OCI-M2 (cell line): Measurements from ENCODE around the gene ING5.

Source experiments
- DNase-seq: peaks from one replicate; lab custom pipeline; 2025; ENCODE audit not compliant: unreplicated experiment; lab: John Stamatoyannopoulos, UW

The ING5 gene

DNA sequence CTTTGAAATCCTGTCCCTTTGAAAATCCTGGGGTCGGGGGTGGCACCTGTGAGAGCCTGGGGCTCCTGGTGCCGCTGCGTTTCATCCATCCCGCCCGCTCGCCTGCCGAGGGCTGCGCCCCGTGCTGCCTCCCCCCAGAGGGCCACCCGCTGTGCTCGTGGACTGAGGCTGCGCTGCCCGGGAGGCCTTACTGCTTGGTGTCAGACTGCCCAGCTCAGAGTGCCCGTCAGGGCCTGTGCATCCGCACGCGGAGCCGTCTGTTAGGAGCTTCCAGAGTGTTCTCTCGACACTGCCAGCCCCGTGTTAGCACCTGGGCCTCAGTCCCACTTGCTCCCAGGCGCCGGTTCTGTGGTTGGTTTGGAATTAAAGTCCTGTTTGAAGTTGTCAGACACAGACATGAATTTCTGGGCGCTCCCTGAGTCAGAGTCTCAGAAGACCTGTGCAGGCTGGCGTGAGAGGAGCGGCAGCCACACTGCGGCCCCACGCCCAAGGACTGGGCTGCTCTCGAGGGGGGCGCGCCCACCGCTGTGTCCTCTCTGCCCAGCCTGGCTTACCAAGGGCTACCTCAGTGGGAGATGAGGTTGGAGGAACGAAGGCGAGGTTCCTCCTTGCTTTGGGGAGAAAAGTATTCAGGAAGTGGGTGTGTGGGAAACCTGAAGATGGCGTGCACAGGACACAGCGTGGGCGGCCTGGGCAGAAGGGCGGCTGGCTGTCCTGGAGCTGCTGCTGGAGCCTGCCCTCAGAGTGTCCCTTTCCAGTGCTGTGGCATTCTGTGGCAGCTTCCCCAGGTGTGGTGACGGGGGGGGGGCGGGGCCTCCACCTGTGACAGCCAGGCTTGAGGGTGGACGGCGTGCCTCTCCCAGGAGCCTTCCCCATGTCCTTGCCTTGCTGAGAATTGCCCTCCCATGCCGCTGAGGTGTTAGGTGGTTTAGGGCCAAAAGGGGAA is 29.3 kb upstream of the ING5 start:
- no peak for DNase-seq

DNA sequence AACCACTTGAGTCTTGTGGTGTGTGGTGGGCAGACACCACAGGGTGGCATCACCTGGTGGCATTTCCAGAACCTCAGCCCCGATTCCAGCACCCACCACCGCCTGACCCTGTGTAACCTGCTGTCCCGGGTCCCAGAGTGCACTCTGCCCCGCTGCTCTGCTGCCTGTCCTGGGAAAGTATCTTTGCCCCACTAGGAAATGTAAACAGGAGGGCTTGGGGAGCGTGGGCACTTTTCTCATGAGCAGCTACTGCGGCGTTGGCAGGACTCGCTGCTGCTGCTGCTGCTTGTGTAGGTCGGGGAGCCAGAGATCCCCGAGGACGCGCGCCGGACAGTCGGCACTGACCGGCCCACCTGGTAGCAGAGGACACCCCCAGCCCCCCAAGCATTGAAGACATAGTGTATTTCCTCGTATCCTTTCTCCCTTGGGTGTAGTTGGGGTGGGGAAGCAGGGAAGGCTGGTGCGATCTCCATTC is 28.6 kb upstream of the ING5 start:
- no peak for DNase-seq

DNA sequence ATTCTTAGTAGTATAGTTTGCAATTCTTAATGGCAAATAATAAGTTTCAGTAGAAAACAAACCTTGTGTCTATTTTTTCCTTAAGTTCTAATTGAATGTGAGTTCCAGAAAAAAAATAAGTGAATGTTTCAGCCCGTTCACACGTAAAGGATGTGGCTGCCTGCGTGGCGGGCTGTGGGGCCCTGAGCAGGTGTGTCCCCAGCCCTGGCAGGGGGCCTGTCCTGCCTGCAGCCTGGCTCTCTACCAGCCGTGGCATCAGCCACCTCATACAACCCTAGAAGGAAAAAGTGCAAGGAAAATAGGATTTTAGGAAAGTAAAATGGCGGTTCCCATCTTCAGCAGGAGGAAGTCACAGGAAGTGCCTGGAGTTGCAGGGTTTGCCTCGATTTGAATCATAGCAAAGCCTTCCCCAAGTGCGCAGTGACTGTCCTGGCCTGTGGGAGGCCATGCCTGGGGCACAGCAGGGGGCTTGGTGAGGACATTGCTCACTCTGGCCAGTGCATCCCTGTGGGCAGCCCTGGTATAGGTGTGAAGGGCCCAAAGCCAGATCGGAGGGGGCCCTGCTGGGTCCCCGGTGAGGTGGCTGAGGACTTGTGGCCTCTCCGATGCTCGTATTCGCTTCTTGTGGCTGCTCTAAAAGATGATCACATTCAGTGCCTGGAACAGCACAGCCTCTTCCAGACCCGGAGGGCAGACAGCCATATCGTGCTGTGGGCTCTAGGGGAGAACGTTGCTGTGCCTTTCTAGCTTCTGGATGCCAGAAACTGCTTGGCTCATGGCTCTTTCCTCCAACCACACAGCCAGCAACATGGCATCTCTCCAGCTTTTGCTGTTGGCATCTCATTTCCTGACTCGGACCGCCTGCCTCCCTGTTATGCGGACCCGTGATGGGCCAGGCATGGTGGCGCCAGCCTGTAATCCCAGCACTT is 27.8 kb upstream of the ING5 start:
- DNase-seq, result no peak

DNA sequence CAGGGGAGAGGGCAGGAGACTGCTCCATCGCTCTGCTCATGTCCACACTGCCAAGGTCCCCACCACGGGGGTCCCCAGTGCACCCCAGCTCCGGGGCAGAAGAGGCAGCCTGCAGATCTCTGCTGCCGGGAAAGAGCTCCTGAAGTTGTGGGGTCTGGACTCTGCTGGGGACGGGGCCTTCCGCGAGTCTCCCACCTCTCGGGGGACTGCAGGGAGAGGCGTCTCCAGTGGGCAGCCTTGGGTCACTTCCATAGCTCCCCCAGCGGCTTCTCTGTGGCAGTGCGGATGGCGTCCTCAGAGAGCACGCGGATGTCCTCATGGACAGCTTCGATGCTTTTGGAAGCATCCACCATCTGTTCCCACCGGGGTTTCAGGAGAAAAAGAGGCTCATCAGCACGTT is 26.0 kb upstream of the ING5 start:
- no peak for DNase-seq

DNA sequence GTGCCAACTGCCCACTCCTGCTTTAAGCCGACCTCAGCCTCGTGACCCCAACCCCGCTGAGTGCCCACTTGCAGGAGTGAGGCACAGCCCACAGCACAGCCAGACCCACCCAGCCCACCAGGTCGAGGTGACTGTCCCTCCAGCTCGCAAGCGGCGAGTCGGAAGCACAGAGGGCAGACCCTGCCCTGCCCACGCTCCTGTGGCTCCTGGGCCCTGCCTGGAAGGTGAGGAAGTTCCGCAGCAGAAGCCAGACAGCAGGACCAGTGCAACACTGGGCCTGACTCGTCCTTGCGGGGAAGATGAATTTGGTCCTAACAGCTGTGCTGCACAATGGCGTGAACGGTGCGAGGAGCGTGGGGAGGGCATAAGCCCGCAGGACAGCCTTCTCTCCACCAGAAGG is 25.2 kb upstream of the ING5 start:
- no peak for DNase-seq

DNA sequence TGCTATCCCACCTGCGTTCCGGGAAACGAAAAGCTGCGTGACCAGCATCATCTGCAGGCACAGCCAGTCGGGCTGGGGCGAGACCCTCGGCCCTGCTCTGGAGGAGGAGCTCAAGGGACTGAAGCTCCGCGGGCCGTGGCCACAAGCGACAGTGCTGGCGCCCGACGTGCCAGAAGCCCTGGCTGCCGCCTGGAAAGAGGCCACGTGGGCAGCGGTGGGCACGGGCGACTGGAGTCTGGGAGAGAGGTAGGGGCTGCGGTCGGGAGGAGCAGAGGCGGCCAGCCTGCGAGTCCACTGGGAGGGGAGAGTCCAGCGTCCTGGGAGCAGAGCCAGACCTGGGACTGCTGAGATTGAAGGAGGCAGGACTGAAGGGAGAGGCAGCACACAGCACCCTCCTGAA is 24.4 kb upstream of the ING5 start:
- no peak for DNase-seq

DNA sequence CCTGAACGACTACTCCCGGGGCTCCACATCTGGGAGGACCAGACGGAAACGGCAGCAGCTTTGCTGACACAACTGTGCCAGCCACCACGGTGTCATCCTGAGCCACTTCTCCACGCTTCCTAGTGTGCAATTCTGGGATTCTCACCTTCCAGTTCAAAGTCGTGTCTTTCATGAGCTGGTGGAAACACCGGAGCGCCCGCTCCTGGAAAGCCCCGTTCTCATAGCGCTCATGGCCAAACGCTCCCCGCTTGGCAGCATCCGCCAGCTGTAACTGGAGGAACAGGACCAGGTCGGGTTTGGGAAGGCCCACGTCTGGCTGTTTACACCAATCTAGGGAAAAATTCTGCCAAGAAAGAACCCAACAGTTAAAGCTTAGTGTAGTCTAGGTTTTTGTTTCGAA is 23.5 kb upstream of the ING5 start:
- no peak for DNase-seq

DNA sequence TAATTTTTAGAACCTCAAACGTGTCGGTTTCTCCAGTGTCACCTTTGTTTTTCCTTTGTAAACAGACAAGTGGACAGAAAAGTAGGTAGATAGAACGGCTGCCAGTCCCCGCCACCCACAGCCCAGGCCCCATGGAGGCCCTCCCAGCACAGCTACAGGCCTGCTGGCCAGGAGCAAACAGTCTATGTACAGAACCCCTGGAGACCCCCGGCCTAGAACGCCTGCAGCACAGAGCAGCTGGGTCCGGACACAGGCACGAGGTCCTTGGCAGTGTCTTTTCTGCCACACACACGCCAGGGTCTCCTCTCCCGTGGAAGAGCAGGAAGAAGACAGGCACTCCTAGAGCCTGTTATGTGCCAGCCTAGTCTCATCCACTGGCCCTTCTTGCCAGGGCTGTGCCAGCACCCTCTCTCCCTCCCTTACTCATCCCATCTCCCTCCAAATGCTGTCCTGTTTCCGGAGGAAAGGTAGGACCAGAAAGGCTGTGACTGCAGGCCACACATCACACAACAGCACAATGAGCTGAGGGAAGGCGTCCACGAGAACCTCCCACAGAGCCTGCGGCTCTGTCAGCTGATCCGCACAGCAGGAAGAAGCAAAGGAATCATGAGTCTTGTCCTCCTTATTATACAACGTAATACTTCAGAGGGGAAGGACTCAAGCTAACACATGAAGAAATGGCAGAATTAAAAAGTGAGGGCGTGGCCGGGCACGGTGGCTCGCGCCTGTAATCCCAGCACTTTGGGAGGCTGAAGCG is 22.9 kb upstream of the ING5 start:
- DNase-seq, result no peak

DNA sequence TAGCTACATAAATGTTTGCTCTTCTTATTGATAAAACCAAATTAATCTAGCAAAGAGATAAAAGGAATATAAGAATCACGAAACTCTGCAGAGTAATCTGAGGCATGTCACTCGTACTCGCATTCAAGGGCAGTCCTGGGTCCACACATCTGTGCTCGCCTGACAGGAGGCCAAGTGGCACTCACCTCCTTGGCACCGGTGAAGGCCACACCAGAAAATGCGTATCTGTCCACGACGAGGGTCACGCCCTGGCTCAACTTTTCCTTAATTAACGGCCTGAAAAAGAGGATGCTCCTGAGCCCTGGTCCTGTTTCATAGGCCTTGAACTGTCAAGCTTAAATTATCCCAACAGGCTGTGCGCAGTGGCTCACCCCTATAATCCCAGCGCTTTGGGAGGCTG is 21.8 kb upstream of the ING5 start:
- DNase-seq, result no peak

DNA sequence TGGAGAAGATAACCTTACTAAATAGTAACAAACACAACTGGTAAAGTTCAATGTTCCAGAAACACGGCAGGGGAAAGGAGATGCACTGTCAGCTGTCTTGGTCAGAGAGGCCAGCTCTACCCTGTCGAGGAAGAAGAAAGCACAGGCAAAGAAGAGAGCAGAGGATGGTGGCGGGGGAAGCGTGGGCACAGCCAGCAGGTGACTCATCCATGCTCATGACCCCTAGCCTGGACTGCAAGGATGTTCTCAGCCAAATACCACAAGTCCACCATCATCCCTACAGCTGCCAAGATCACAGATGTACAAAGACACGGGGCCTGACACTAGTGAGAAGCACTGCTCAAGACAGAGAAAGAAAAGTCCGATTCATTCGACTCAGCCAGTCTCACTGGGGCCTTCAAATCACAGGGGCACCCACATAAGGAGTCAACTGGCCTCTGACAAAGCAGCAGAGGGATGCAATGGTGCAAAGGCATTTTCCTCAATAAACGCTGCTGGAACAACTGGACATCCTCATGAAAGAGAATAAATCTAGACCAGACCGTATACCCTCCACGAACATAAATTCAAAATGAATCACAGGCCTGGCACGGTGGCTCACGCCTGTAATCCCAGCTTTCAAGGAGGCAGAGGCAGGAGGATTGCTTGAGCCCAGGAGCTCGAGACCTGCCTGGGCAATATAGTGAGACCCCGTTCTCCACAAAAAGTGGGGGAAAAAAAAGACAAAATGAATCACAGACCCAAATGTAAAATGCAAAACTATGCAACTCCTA is 20.8 kb upstream of the ING5 start:
- no peak for DNase-seq

DNA sequence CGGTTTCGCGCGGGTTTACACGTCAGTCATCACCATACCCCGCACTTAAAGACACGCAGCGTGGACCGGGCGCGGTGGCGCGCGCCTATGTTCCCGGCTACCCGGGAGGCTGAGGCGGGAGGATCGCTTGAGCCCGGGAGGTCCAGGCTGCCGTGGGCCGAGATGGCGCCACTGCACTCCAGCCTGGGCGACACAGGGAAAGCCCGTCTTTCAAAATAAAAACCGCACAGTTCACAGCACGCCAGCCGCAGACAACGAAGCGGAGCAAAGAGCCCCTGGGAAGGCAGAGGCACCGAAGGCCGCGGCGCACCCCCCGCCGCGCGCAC is 15.6 kb upstream of the ING5 start:
- DNase-seq, result no peak

DNA sequence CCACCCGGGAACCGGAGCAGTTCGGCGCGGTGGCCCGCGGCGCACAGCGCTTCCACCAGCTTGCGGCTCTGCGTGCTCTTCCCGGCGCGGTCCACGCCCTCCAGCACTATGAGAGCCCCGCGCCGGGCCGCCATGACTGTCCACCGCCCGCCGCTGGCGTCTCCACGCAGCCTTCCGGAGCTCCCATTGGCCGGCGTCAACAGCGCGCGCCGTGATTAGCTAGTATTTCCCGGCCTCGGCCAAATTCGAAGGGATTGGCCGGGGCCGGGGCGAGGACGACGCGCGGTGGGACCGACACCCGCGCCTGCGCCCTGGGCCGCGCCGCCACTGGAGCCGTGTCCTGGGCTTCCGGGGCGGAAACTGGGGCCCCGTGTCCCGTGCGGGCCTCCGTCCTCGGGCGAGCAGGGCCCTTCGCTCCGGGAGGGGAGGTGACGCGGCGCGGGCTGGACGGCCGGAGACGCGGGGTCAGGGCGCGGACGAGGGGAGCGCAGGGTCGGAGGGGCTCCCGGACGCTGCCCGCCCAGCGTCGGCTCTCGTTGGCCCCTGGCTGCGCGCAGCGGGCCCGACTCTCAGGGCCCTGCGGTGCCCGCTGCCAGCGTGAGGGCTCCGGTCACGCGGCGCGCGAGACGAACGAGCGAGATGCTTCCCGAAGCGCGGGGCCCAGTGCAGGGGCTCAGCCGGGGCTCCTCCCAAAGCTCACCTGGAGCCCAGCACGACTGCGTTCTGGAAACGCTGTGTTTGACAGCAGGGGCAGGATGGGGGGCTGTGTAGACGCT is 15.0 kb upstream of the ING5 start, which contains the start of gene DTYMK:
Gene DTYMK (minus strand): TSS at position 166 of the 776 bp plus-strand sequence. CDS start 32 bp downstream, at position 134.
- DNase-seq, result peak; percentile 62

DNA sequence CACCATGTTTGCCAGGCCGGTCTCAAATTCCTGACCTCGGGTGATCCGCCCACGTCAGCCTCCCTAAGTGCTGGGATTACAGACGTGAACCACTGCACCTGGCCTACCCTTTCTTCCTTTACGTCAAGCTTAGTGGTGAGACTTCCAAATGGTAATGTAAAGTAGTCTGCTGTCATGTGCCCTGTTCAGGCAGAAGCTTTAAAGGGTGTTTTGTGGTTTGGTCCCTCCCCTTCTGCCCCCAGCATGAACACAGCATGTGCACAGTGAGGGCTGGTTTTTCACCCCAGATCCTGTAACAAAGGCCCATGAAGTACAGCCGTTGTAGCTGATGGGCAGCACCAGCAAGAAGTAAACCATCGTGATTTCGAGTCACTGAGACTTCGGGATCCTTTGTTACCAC is 12.5 kb upstream of the ING5 start:
- no peak for DNase-seq

DNA sequence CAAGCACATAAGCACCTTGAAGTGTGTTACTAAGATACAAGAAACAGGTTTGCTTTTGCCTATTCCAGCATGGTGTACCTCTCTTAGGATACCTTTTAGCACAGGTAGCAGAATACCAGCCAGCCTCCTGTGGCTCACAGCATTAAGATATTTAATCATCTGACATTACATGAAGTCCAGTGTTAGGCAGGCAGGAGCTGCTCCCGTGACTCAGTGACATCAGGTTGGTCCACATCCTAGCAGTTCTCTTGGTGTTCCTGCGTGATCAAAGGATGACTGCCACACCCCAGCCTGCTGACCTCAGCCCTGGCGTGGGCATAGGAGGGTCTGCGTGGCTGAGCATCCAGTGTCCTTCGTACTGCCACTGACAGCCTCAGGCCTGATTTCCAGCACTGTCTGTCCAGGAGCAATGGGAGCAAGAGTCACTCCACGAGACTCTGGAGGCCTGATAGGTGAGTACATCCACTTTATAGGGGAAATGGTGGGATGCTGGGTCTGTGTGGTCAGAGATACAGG is 11.6 kb upstream of the ING5 start:
- no peak for DNase-seq

DNA sequence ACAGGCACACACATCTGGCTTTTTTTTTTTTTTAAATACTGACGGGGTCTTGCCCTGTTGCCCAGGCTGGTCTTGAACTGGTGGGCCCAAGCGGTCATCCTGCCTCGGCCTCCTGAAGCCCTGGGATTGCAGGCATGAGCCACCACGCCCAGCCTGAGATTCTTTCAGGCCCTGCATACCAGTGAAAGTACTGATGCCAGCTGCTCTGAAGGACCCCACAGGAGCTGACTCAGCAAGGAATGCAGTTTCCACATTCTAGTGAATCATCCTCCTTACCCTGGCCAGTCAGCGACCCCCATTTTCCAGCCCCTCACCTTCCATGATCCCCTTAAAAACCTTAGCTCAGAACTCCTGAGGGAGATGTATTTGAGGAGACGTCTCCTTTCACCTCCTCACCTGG is 9.4 kb upstream of the ING5 start:
- DNase-seq, result no peak

DNA sequence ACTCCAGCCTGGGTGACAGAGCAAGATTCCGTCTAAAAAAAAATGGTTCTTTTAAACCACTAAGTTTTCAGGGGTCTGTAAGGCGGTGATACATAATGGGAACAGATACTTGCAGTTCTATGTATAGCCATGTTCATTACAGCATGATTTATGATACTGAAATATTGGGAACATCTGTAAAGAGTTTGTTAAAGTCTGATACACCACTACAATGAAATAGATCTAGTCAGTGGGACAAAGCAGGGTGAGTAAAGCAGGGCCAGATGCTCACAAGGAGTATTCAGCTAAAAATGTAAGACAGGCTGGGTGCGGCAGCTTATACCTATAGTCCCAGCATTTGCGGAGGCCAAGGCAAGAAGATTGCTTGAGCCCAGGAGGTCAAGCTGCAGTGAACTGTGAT is 6.2 kb upstream of the ING5 start:
- no peak for DNase-seq

DNA sequence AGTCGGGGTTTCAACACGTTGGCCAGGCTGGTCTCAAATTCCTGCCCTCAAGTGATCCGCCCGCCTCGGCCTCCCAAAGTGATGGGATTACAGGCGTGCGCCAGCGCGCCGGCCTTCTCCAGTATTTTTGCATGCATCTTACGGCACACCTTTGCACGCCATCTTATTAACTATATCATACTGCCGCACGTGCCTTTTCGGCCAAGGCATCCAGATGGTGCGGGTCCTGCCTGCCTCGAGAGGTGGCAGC is 765 bp upstream of the ING5 start:
- no peak for DNase-seq

DNA sequence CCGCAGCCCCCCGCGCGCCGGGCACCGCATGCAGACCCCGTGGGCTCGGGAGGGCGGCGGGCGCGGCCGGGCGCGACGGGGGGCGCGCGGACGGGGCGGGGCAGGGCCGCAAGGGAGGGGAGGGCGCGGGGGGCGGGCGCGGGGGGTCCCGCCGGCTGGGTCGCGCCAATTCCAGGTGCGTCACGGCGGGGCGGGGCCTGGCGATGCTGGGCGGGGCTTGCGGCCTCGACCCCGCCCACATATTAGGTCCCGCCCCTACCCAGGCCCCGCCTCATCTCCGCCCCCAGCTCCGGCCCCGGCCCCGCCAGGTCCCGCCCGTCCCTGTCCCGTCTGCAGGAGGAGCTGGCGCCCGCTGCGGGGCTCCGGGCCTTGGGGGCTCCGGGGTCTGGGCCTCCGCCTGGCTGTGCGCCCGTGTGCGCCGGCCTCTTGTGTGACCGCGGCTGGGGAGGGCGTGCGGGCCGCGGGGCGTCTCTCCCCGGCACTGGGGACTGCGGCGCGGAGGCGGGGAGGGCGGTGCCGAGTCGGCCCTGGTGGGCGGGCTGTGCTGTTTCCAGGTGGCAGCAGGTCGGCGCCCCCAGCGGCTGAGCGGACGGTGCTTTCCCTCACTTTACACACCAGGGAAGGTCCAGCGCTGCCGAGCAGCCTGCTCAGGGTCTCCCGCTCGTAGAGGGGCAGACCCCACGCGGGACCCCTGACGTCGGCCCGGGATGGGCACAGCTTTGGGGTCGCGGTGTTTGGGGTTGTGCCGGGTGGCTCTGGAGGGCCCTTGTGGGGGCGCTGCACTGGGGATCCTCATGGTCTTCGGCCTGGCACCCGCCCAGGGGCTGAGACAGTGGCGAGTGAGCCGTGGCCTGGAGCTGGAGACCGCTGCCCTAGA is 554 bp downstream of the ING5 start:
- peak; percentile 23 for DNase-seq
